SK-MEL-5 (cell line): ENCODE measurements around the gene TMEM184B. TPM values are rescaled to one million over a fixed set of nuclear protein-coding genes. Genes with fewer than 3 reads are reported as not detected.

ENCODE experiments used
- small RNA-seq, 2 experiments: library from RNA; depleted of rRNA; stranded (forward); fragments of <200 nt; gene quantifications; one replicate each; pipeline ENCODE3, GENCODE V24; 2014
- total RNA-seq: library from RNA; depleted of rRNA; stranded (reverse); fragments of >200 nt; shearing (Covaris generic); gene quantifications from 2 replicates; pipeline ENCODE4 v1.2.3, GENCODE V29; 2014; rRNA removed

The TMEM184B gene
- total RNA-seq, 1 experiment from 2014 or later: 12.7 TPM

Small RNA genes lying within 50 kb of the gene (small RNA-seq; reads per million reads assigned to genes)
- gene RF00017 (0 reads per million in 2 experiments), gene RN7SL704P (0 to 4.8 reads per million in 2 experiments)

Other genes with a start within 250 kb of the TMEM184B start
- 24.2 and 35.7 TPM in 2 replicates for gene PICK1, start 215.6 kb downstream of the TMEM184B start, total RNA-seq
- not detected in 2 replicates for gene SLC16A8, start 188.8 kb downstream of the TMEM184B start, total RNA-seq
- gene BAIAP2L2, start 162.3 kb downstream of the TMEM184B start, total RNA-seq: 42.1 and 49.1 TPM in 2 replicates
- gene PLA2G6, start 91.2 kb downstream of the TMEM184B start, total RNA-seq: 20.8 and 21.5 TPM in 2 replicates
- gene MAFF, start 71.0 kb downstream of the TMEM184B start, total RNA-seq: 153 and 181 TPM in 2 replicates
- 117 and 120 TPM in 2 replicates for gene CSNK1E, start 44.4 kb upstream of the TMEM184B start, total RNA-seq
- gene KCNJ4, start 182.2 kb upstream of the TMEM184B start, total RNA-seq: 0.16 and 0.29 TPM in 2 replicates
- gene KDELR3, start 195.1 kb upstream of the TMEM184B start, total RNA-seq: 61.9 and 64.9 TPM in 2 replicates
- 308 and 397 TPM in 2 replicates for gene DDX17, start 233.3 kb upstream of the TMEM184B start, total RNA-seq